Kidney (tissue), 14 donors: ENCODE results near the gene CCDC121. TPM values are rescaled to one million over a fixed set of nuclear protein-coding genes. Genes with fewer than 3 reads are reported as not detected.

ENCODE experiments used
- DNase-seq, 5 donors: peaks; one replicate each; pipeline ENCODE4 v3.0.0-alpha.2; 2013 to 2020
- FAIRE-seq: peaks from 2 replicates; lab custom pipeline; 2012; peaks lifted over from hg19 to GRCh38; lab: Jason Lieb, UNC
- H3K27ac ChIP-seq, 2 donors: one replicate each; pipeline ENCODE4 v1.7.0; 2013; ENCODE audit warnings: low read depth in 2 of 2, low read length in 2 of 2, inconsistent platforms in 1 of 2
- H3K27me3 ChIP-seq: one replicate; pipeline ENCODE4 v1.7.1; 2013; ENCODE audit warnings: low read length, inconsistent platforms; ENCODE audit not compliant: control insufficient read depth, insufficient read depth
- H3K36me3 ChIP-seq, 3 donors: one replicate each; pipeline versions ENCODE4 v1.7.0 to v1.7.1; 2013; ENCODE audit warnings: low read length in 3 of 3, control low read depth in 1 of 3, inconsistent platforms in 1 of 3; ENCODE audit not compliant: insufficient read depth in 3 of 3, control insufficient read depth in 2 of 3
- H3K4me1 ChIP-seq, 3 donors: one replicate each; pipeline versions ENCODE4 v1.7.0 to v1.7.1; 2013; ENCODE audit warnings: low read length in 3 of 3, inconsistent platforms in 1 of 3, low read depth in 1 of 3; ENCODE audit not compliant: control insufficient read depth in 2 of 3, insufficient read depth in 2 of 3
- H3K4me3 ChIP-seq, 3 donors: one replicate each; pipeline versions ENCODE4 v1.7.0 to v1.8.1; 2013; ENCODE audit warnings: low read length in 3 of 3, control low read depth in 1 of 3, inconsistent platforms in 1 of 3
- H3K9ac ChIP-seq, 3 donors: one replicate each; pipeline versions ENCODE4 v1.7.0 to v1.7.1; 2013; ENCODE audit warnings: low read length in 3 of 3, control low read depth in 1 of 3, inconsistent platforms in 1 of 3
- H3K9me3 ChIP-seq, 3 donors: one replicate each; pipeline versions ENCODE4 v1.7.0 to v1.7.1; 2013; ENCODE audit warnings: low read length in 3 of 3, control low read depth in 1 of 3, inconsistent platforms in 1 of 3; ENCODE audit not compliant: control insufficient read depth in 2 of 3, insufficient read depth in 1 of 3
- CTCF ChIP-seq: IDR thresholded peaks from 3 replicates; pipeline ENCODE4 v1.5.1; 2012; ENCODE audit warnings: mild to moderate bottlenecking, moderate library complexity, borderline replicate concordance; ENCODE audit not compliant: insufficient read depth; ENCODE audit errors: extremely low read depth
- intact Hi-C: fragments of 100-400 bp; cut with DNase I; formaldehyde crosslinking; loops from one replicate; pipeline ENCODE4 v1.11.1; 2022
- polyA plus RNA-seq: library from polyadenylated mRNA; stranded (reverse); fragments of 350-450 nt; fragmentation: Illumina TruSeq; extraction: RNeasy Lipid Tissue Mini Kit (QIAGEN cat#74804); gene quantifications from one replicate; pipeline ENCODE4 v1.2.3, GENCODE V29; 2014; ENCODE audit warnings: low read depth, low replicate concordance; ENCODE audit not compliant: insufficient read depth
- total RNA-seq: library from RNA; stranded (reverse); fragmentation: NEBNext Ultra II Directional; extraction: Animal tissue kit (Norgen Biotek cat#: 25700); gene quantifications from one replicate; pipeline ENCODE4 v1.2.1, GENCODE V29; 2021
- donor health status: control.
- donor health status: control.
- donor health status: control.
- donor health status: control.
- donor health status: control.
- donor health status: DM: yes; HTN: yes; CAD: no.
- donor health status: Normal renal cell carcinoma (clear cell type).

The CCDC121 gene
- total and polyA plus RNA-seq, 2 donors from 2014 or later: 4.2 to 5.6 TPM

- Histone ChIP-seq H3K27me3 (no peaks in the 10 kb centered on the region), H3K4me3 (no peak overlapping the region), H3K9ac (no peak overlapping the region), H3K4me1 (no peaks in the 10 kb centered on the region), H3K36me3 (peaks cover 22 to 61% (median 53%) of the 10 kb centered on the region in 3 donors), H3K27ac (no peak overlapping the region), H3K9me3 (no peaks in the 10 kb centered on the region)
- intact Hi-C loops: no loop called here
- DNase-seq (no peak), FAIRE-seq (no peak)
- no peak for TF ChIP-seq CTCF
Measured at GRCh38 chr2:27652341-27652740, 23.5 kb upstream of the CCDC121 start.

DNA sequence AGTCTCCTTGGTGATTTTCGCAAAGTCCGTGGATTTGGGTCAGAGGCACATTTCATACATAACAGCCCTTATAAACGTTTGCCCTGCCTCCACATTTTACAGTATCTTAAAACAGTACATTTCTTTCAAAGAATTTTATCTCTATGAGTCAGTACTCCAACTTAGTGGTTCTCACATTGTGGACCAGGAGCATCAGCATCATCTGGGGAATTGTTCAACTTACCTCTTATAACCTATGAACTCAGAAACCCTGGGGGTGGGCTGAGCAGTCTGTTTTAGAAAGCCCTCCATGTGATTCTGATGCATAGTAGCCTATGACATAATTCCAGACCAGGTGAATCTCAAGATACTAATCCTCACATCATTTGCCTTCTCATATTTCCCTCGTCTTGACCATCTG is 22.2 kb upstream of the CCDC121 start:
- intact Hi-C loops: no loop called here
- Histone ChIP-seq H3K27me3 (no peaks in the 10 kb centered on the region), H3K4me3 (no peak overlapping the region), H3K27ac (no peak overlapping the region), H3K36me3 (peaks cover 19 to 56% (median 52%) of the 10 kb centered on the region in 3 donors), H3K4me1 (no peaks in the 10 kb centered on the region), H3K9me3 (no peaks in the 10 kb centered on the region), H3K9ac (no peak overlapping the region)
- FAIRE-seq (no peak), DNase-seq (no peak)
- no peak for TF ChIP-seq CTCF

- TF ChIP-seq CTCF: no peak
- peaks cover 15 to 39% (median 26%) of the 10 kb centered on the region in 3 donors for H3K36me3 ChIP-seq
Measured at GRCh38 chr2:27647737-27648136, 18.9 kb upstream of the CCDC121 start.

GRCh38 chr2:27647289-27647688 is 18.5 kb upstream of the CCDC121 start:
- FAIRE-seq (no peak), DNase-seq (no peak)
- Histone ChIP-seq H3K9me3 (no peaks in the 10 kb centered on the region), H3K36me3 (peaks cover 13 to 39% (median 21%) of the 10 kb centered on the region in 3 donors), H3K4me1 (no peaks in the 10 kb centered on the region), H3K27me3 (no peaks in the 10 kb centered on the region), H3K27ac (no peak overlapping the region), H3K4me3 (no peak overlapping the region), H3K9ac (no peak overlapping the region)
- no peak for TF ChIP-seq CTCF
- intact Hi-C loops: no loop called here

More at GRCh38 chr2:27647737-27648136, 18.9 kb upstream of the CCDC121 start:
- intact Hi-C loops: no loop called here
- H3K4me3 ChIP-seq: no peak overlapping the region
- DNase-seq (no peak), FAIRE-seq (no peak)
- no peaks in the 10 kb centered on the region for H3K4me1 ChIP-seq
- no peaks in the 10 kb centered on the region for H3K27me3 ChIP-seq
- H3K27ac ChIP-seq: no peak overlapping the region
- no peaks in the 10 kb centered on the region for H3K9me3 ChIP-seq
- no peak overlapping the region for H3K9ac ChIP-seq
